Activated CD4-positive, alpha-beta T cell treated with anti-CD3 and anti-CD28 coated beads, Interleukin-2, amount 50 U/mL, for 16 hours (primary cell): ENCODE results near the gene TEX11.
A peak's percentile ranks its signal among the peaks of the same experiment; 100 is the strongest.
"Not testable (repeated sequence)": the region's sequence is repeated elsewhere in the genome, so short reads cannot be mapped to it uniquely, and the experiment has no call there.

Source experiments
- DNase-seq: peaks from one replicate; pipeline ENCODE4 v3.0.0-alpha.2; 2020

The TEX11 gene

GRCh38 chrX:70569922-70570576 lies 338.5 kb downstream of the TEX11 start:
- DNase-seq = not testable (repeated sequence)

GRCh38 chrX:70554948-70555347 lies 353.6 kb downstream of the TEX11 start:
- DNase-seq = no peak

GRCh38 chrX:70554523-70554922 lies 354.0 kb downstream of the TEX11 start:
- DNase-seq = peak; percentile 3

- peak; percentile 17 for DNase-seq
These were observed 354.4 kb downstream of the TEX11 start for GRCh38 chrX:70554081-70554480.

- peak; percentile 20 for DNase-seq
These were observed 355.0 kb downstream of the TEX11 start for GRCh38 chrX:70553516-70553915.

- DNase-seq = no peak
These were observed 356.3 kb downstream of the TEX11 start for GRCh38 chrX:70552130-70552704.

GRCh38 chrX:70549429-70549828 lies 359.1 kb downstream of the TEX11 start:
- DNase-seq = no peak

GRCh38 chrX:70535198-70535597 lies 373.3 kb downstream of the TEX11 start:
- no peak for DNase-seq

GRCh38 chrX:70527610-70528345 lies 380.7 kb downstream of the TEX11 start:
- DNase-seq = peak; percentile 14

- DNase-seq = no peak
These were observed 381.5 kb downstream of the TEX11 start for GRCh38 chrX:70527053-70527452.

- no peak for DNase-seq
These were observed 382.8 kb downstream of the TEX11 start for GRCh38 chrX:70525733-70526132.

- DNase-seq = not testable (repeated sequence)
These were observed 392.8 kb downstream of the TEX11 start for GRCh38 chrX:70515692-70516091.

GRCh38 chrX:70515270-70515669 lies 393.2 kb downstream of the TEX11 start:
- DNase-seq = not testable (repeated sequence)

GRCh38 chrX:70509078-70509477 lies 399.4 kb downstream of the TEX11 start:
- DNase-seq = no peak

- peak; percentile 76 for DNase-seq
These were observed 400.1 kb downstream of the TEX11 start for GRCh38 chrX:70508296-70508911.

- no peak for DNase-seq
These were observed 403.1 kb downstream of the TEX11 start for GRCh38 chrX:70505451-70505841.

- DNase-seq = peak; percentile 53
These were observed 403.6 kb downstream of the TEX11 start for GRCh38 chrX:70504772-70505450.

- DNase-seq = no peak
These were observed 407.7 kb downstream of the TEX11 start for GRCh38 chrX:70500826-70501225.

GRCh38 chrX:70498129-70498528 lies 410.4 kb downstream of the TEX11 start:
- DNase-seq = no peak

GRCh38 chrX:70497026-70497425 lies 411.5 kb downstream of the TEX11 start:
- DNase-seq = no peak

- DNase-seq = no peak
These were observed 412.0 kb downstream of the TEX11 start for GRCh38 chrX:70496491-70496890.

GRCh38 chrX:70494441-70494840 lies 414.1 kb downstream of the TEX11 start:
- DNase-seq = peak; percentile 27

- no peak for DNase-seq
These were observed 419.7 kb downstream of the TEX11 start for GRCh38 chrX:70488856-70489255.
